NCI-H1694 (cell line): ENCODE measurements around the gene ORAI2.
"Not testable (repeated sequence)": the region's sequence is repeated elsewhere in the genome, so short reads cannot be mapped to it uniquely, and the experiment has no call there.

Experiments
- DNase-seq: peaks from one replicate; lab custom pipeline; 2025; lab: John Stamatoyannopoulos, UW

The ORAI2 gene

DNA sequence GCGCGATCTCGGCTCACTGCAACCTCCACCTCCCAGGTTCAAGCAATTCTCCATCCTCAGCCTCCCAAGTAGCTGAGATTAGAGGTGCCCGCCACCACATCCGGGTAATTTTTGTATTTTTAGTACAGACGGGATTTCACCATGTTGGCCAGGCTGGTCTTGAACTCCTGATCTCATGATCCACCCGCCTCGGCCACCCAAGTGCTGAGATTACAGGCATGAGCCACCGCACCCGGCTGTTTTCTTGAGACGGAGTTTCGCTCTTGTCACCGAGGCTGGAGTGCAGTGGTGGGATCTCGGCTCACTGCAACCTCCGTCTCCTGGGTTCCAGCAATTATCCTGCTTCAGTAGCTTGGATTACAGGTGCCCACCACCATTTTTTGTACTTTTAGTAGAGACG lies 64.9 kb downstream of the ORAI2 start:
- DNase-seq = not testable (repeated sequence)

DNA sequence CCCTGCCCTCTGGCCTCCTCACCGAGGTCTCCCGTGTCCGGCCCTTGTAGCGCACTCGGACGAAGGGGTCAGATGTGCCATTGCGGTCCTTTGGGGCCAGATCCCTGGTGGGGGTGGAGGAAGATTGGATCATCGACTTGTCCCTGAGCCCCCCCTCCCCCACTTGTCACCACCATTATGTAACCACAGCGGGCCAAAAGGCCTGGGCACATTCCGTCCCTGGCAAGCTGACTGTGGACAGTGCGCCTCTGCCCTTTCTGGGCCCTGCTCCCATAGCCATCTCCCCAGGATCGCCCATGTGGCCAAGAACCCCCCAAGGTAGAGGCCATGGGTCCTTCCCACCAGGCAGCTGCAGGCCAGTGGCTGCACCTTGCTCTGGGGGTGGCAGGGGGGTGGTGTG lies 69.8 kb downstream of the ORAI2 start:
- DNase-seq = not testable (repeated sequence)

DNA sequence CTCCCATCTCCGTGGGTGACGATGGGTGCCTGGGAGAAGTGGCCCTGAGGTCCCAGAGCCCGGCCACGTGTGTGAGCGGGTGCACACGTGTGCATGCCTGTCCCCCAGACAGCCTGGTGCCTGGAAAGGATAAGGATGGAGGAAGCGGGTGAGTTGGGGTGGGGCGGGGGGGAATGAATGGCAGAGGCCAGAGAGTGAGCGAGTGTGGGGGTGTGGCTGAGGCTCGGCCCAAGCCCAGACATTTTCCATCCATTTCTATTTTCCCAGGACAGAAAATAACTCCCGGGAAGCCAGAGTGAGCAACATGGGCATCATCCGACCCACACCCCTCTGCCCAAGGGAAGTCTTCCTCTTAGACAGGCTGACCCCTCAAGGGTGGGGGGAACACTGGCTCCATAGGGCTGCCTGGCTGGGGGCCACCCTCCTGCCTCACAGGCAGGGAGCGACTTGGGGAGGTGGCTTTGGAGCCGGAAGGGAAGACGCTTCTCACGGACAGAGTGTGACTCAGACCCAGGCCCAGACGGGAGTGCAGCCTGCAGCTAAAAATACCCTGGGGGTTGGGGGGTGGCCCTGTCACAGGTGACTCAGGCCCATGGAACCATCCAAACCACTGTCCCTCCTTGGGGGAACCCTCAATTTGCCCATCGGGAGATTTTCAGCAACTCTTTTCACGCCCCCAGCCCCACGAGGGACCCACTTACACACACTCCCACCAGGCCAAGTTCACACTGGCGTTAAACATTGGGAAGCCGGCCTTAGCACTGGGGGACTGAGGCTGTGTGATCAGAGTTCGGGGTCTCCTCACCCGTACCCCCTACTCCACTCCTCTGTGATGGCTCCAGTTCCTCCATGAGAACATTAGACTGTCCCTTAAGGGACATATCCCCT lies 72.2 kb downstream of the ORAI2 start:
- DNase-seq = not testable (repeated sequence)
